Nephron progenitor cell (in vitro differentiated cells): ENCODE results near the gene VRK2.

ENCODE experiments used
- DNase-seq: peaks from one replicate; pipeline ENCODE4 v3.0.0; 2021
- H3K27ac Mint-ChIP-seq: 2 replicates; pipeline ENCODE4 v1.8.0; 2021; ENCODE audit warnings: mild to moderate bottlenecking, moderate library complexity, mixed read lengths
- H3K27me3 Mint-ChIP-seq: 2 replicates; pipeline ENCODE4 v1.8.0; 2021; ENCODE audit warnings: mild to moderate bottlenecking, low read depth, mixed read lengths; ENCODE audit not compliant: poor library complexity
- H3K36me3 Mint-ChIP-seq: 2 replicates; pipeline ENCODE4 v1.8.0; 2021; ENCODE audit warnings: low read depth, mixed read lengths
- H3K4me1 Mint-ChIP-seq: 2 replicates; pipeline ENCODE4 v1.8.0; 2021; ENCODE audit warnings: mixed read lengths
- H3K4me3 Mint-ChIP-seq: 2 replicates; pipeline ENCODE4 v1.8.0; 2021; ENCODE audit warnings: mild to moderate bottlenecking, moderate library complexity, mixed read lengths
- H3K9me3 Mint-ChIP-seq: 2 replicates; pipeline ENCODE4 v1.8.0; 2021; ENCODE audit warnings: mild to moderate bottlenecking, moderate library complexity, mixed read lengths
- TF ChIP-seq, protein P1 (sequence below): fragments of 200-600 bp; sonication (generic); IDR thresholded peaks from 2 replicates; pipeline ENCODE4 v1.5.0; 2021; ENCODE audit warnings: antibody characterized with exemption

VRK2 gene

DNA sequence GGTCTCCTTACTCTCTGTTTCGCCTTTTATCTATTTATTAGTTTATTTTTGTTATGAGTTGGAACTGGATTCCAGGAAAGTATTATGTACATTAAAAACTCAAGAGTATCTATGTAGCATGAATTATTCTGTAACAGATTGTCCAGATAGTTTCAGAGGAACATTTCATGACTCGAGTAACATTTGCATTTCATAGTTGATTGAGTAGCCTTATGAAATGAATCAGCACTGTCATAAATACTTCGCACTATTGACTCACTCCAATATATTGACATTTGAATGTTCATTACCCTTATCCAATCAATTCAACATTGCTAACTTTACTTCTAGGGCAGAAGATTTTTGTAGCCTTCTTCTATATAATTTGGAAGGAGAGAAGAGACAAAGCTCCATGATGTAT is 11.3 kb upstream of the VRK2 start:
- Mint-ChIP-seq H3K4me1 (no peaks in the 10 kb centered on the region), H3K4me3 (no peak overlapping the region), H3K27me3 (no peaks in the 10 kb centered on the region), H3K27ac (no peak overlapping the region), H3K36me3 (no peaks in the 10 kb centered on the region), H3K9me3 (no peaks in the 10 kb centered on the region)
- TF ChIP-seq, protein P1, sequence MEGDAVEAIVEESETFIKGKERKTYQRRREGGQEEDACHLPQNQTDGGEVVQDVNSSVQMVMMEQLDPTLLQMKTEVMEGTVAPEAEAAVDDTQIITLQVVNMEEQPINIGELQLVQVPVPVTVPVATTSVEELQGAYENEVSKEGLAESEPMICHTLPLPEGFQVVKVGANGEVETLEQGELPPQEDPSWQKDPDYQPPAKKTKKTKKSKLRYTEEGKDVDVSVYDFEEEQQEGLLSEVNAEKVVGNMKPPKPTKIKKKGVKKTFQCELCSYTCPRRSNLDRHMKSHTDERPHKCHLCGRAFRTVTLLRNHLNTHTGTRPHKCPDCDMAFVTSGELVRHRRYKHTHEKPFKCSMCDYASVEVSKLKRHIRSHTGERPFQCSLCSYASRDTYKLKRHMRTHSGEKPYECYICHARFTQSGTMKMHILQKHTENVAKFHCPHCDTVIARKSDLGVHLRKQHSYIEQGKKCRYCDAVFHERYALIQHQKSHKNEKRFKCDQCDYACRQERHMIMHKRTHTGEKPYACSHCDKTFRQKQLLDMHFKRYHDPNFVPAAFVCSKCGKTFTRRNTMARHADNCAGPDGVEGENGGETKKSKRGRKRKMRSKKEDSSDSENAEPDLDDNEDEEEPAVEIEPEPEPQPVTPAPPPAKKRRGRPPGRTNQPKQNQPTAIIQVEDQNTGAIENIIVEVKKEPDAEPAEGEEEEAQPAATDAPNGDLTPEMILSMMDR, result no peak
- DNase-seq, result no peak

GRCh38 chr2:58039170-58039611 is 7.4 kb upstream of the VRK2 start:
- Mint-ChIP-seq H3K4me3 (no peak overlapping the region), H3K4me1 (no peaks in the 10 kb centered on the region), H3K9me3 (no peaks in the 10 kb centered on the region), H3K36me3 (peaks cover 6% of the 10 kb centered on the region), H3K27me3 (no peaks in the 10 kb centered on the region), H3K27ac (no peak overlapping the region)
- TF ChIP-seq, protein P1, result no peak
- no peak for DNase-seq

DNA sequence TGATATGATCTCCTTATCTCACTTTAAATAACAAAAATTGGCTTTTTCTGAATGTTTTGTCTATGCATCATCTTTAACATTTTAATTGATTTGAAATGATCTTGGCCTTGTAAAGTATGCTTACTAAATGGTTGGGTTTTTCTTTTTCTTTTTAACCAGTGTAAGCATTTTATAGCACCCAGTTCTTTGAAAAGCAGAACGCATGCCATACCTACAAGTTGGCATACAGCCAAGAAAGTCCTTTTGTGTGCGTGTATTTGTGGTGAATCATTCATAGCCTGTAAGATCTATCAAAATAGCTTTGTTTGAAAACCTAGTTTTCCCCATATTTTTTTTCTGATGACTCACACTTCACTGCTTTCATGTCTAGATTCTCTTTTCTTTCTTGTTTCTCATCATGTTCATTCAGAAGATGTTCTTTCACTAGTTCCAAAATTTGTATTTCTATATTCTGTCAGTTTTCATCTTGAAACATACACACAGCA is 4.1 kb upstream of the VRK2 start:
- DNase-seq, result no peak

GRCh38 chr2:58044145-58044544 is 2.5 kb upstream of the VRK2 start:
- Mint-ChIP-seq H3K27ac (no peak overlapping the region), H3K27me3 (no peaks in the 10 kb centered on the region), H3K4me1 (peaks cover 22% of the 10 kb centered on the region), H3K9me3 (no peaks in the 10 kb centered on the region), H3K4me3 (no peak overlapping the region), H3K36me3 (peaks cover 17% of the 10 kb centered on the region)
- TF ChIP-seq, protein P1, result no peak
- DNase-seq, result no peak

More for the DNA sequence above, 4.1 kb upstream of the VRK2 start:
- Mint-ChIP-seq H3K4me1 (peaks cover 11% of the 10 kb centered on the region), H3K27me3 (no peaks in the 10 kb centered on the region), H3K9me3 (no peaks in the 10 kb centered on the region), H3K36me3 (peaks cover 16% of the 10 kb centered on the region), H3K27ac (no peak overlapping the region), H3K4me3 (no peak overlapping the region)
- TF ChIP-seq, protein P1, result no peak

DNA sequence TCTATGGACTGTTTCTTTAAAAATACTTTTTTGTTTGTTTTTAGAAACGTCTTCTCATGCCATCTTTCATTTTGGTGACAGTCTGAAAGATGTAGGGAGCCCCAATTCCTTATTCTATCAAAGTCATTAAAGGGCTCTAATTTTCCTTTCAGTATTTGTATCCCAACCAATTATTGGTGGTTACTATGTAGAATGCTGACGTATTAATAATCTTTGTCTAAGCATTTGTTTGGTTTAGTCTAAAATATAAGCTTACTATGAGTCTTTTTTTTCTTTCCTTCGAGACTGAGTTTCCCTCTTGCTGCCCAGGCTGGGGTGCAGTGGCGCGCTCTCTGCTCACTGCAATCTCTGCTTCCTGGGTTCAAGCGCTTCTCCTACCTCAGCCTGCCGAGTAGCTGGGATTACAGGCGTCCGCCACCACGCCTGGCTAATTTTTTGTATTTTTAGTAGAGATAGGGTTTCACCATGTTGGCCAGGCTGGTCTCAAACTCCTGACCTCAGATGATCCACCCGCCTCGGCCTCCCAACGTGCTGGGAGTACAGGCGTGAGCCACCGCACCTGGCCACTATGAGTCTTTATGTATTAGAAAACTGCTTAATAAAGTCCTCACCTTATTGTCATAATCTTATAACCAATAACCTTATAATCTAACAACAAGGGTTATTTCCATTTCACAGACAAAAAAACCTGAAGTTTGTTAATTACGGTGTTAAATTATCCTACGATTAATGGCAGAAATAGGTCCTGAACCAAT is 849 bp upstream of the VRK2 start:
- no peak overlapping the region for H3K27ac Mint-ChIP-seq
- DNase-seq, result no peak
- no peaks in the 10 kb centered on the region for H3K27me3 Mint-ChIP-seq
- H3K4me1 Mint-ChIP-seq, result peaks cover 22% of the 10 kb centered on the region
- no peaks in the 10 kb centered on the region for H3K9me3 Mint-ChIP-seq
- peaks cover 21% of the 10 kb centered on the region for H3K36me3 Mint-ChIP-seq
- TF ChIP-seq, protein P1, result no peak
- H3K4me3 Mint-ChIP-seq, result peak overlapping the region; percentile 85

DNA sequence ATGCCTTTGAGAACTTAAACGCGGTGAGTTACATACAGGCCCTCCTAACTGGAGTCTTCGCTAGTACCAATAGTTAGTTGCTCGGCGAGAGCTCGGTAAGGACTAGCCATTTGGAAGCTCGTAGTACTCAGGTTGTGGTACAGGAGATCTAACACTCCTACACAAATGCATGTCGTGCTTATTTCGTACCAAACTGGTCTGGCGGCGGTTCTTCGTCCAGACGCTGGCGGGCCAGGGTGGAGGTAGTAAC is 346 bp upstream of the VRK2 start:
- H3K4me3 Mint-ChIP-seq, result peak overlapping the region; percentile 85
- TF ChIP-seq, protein P1, result no peak
- no peak for DNase-seq
- peak overlapping the region; percentile 61 for H3K27ac Mint-ChIP-seq
- H3K27me3 Mint-ChIP-seq, result no peaks in the 10 kb centered on the region
- peaks cover 22% of the 10 kb centered on the region for H3K4me1 Mint-ChIP-seq
- no peaks in the 10 kb centered on the region for H3K9me3 Mint-ChIP-seq
- peaks cover 21% of the 10 kb centered on the region for H3K36me3 Mint-ChIP-seq
